T follicular helper cell (primary cell): Measurements from ENCODE around the gene RBM26.

Source experiments
- DNase-seq: peaks from one replicate; pipeline ENCODE4 v3.0.0-alpha.2; 2020; ENCODE audit warnings: low read depth
- total RNA-seq, 2 experiments: gene quantifications; one replicate each; lab custom pipeline; 2026; lab: John Stamatoyannopoulos, UW

The RBM26 gene, protein sequence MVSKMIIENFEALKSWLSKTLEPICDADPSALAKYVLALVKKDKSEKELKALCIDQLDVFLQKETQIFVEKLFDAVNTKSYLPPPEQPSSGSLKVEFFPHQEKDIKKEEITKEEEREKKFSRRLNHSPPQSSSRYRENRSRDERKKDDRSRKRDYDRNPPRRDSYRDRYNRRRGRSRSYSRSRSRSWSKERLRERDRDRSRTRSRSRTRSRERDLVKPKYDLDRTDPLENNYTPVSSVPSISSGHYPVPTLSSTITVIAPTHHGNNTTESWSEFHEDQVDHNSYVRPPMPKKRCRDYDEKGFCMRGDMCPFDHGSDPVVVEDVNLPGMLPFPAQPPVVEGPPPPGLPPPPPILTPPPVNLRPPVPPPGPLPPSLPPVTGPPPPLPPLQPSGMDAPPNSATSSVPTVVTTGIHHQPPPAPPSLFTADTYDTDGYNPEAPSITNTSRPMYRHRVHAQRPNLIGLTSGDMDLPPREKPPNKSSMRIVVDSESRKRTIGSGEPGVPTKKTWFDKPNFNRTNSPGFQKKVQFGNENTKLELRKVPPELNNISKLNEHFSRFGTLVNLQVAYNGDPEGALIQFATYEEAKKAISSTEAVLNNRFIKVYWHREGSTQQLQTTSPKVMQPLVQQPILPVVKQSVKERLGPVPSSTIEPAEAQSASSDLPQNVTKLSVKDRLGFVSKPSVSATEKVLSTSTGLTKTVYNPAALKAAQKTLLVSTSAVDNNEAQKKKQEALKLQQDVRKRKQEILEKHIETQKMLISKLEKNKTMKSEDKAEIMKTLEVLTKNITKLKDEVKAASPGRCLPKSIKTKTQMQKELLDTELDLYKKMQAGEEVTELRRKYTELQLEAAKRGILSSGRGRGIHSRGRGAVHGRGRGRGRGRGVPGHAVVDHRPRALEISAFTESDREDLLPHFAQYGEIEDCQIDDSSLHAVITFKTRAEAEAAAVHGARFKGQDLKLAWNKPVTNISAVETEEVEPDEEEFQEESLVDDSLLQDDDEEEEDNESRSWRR
- total RNA-seq: 135 to 149 reads per million in 2 experiments

- peak; percentile 93 for DNase-seq
These were observed at the start of gene RBM26 for GRCh38 chr13:79405831-79406596. RBM26 (minus strand) TSS chr13:79406255; CDS start chr13:79405774, 481 bp downstream.

DNA sequence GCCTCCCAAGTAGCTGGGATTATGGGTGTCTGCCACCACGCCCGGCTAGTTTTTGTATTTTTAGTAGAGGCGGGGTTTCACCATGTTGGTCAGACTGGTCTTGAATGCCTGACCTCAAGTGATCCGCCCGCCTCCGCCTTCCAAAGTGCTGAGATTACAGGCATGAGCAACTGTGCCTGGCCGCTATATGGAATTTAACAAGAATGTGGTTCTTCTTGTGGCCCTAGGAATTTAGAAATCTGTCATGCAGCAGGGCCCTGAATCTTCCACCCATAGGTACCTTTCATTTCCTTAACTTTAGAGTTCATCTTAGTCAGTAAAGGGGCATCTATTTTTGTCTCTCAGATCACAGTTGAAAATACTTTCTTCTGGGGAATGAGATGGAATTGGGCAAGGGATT, 49.3 kb upstream of the RBM26 start:
- no peak for DNase-seq

DNA sequence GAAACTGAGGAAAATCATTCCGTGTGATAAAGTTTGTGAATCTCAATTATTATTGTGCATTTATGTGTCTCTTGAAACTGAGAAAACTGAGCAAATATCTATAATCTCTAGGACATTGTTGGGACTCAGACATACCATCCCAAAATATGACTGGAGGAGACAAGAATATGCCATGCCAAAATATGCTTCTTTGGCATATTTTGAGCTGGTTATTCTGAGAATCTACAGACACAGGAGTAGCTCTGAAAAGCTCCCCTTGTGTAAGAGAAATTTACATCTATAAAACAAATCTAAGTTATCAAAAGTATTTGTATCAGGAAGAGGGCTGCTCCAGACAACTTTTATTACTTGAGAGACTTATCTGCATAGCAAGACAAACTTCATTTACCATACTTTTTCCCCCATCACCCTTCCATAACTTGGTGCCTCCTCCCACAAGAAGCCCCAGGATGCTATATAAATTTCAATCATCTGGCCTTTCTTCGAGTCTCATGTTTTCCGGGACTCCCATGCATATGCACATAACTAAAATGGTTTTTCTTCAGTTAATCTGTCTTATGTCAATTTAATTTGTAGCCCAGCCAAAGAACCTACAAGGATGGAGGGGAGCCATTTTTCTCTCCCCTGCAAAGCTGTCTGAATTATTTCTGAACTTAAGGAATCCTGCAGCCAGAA, 46.3 kb upstream of the RBM26 start:
- DNase-seq: no peak

DNA sequence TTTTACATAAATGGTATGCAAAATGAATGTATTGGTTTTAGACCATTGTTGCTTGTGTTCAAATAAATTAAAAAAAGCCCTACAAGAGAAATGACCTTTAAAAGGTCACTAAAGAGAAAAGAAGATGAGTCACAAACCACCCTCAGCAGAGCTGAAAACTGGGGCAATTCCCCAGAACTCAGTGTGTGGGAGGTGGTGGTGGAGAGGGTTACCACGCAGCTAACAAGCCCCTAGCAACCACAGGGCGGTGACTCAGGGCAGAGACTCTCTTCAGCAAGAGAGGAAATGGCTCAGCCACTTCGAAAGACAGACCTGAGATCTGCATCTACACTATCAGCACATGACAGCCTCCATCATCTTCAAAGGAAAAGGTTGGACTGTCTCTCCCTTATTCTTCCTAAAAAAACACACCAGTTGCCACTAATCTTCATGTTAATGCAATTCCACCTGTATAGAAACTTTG, 45.5 kb upstream of the RBM26 start:
- peak; percentile 60 for DNase-seq

DNA sequence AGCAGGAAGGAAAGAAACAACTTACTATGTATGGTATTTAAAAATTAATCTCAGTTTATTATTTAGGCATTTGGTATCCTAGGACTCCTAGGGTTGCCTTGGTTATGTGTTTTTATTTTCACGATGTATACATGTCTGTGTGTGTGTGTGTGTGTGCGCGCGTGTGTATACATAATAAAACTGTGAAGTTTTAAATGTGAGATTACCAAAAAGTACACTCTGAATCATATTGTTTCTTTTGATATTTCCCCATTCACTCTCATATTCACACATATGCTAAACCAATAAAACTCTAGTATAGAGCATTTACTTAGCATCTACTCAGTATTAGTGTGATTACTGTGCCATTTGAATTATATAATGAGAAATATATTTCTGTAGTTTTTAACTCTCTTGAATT, 44.1 kb upstream of the RBM26 start:
- no peak for DNase-seq

GRCh38 chr13:79448413-79448812, 42.4 kb upstream of the RBM26 start:
- no peak for DNase-seq

GRCh38 chr13:79447741-79448140, 41.7 kb upstream of the RBM26 start:
- no peak for DNase-seq

DNA sequence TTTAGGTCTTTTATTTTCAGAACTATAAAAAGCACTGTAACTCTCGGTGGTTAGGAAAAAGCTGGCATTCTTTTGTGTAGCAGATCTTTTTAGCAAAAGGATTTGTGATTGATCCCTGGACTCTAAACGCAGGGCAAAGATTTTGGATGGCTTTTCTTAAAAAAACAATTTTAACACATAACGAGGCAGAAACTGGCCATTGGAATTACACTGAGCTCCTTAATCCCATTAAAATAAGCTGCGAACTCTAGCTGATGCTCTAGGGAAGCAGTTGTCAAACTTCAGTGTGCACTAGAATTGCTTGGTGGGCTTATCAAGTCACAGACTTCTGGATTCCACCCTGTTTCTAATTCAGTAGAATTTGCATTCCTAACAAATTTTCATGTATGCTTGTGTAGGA, 41.1 kb upstream of the RBM26 start:
- no peak for DNase-seq

DNA sequence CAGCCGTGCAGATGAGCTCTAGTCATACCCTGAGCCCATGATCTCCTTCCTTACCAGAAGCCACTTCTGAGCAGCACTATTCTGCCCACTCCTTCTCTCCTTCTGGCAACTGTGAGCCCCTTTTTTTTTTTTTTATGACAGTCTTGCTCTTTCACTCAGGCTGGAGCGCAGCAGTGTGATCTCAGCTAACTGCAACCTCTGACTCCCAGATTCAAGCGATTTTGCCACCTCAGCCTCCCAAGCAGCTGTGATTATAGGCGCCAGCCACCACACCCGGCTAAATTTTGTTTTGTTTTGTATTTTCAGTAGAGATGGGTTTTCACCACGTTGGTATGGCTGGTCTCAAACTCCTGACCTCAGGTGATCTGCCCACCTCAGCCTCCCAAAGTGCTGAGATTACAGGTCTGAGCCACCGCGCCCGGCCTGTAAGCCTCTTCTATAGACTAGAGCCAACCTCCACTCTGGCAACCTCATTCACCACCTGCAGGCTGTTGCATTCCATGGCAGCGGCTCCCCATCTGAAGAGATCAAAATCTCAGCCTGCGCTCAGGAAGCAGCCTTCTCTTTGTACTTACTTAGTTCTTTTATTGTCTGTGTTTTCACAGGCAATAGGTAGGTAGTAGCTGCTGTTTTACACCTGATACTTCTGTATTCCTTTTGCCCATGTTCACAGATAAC, 40.1 kb upstream of the RBM26 start:
- DNase-seq: no peak

DNA sequence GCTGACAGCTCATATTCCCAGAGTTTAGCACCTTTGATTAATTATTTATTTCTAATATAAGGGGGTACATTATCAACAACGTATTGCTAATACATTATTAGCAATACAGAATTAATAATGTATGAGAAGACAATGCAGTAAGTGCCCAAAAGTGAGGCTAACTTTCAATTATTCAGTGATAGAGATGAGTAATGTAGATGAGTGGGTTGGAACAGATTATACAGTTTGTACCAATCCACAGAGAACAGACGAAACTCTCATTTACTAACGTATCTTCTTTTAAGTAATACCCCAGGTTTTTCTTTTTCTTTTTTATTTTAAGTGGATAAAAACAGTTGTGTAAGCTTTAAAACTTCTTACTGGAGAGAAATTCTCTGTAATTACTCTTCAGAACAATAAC, 36.7 kb upstream of the RBM26 start:
- DNase-seq: no peak

- no peak for DNase-seq
These were observed 36.2 kb upstream of the RBM26 start for GRCh38 chr13:79442221-79442620.

DNA sequence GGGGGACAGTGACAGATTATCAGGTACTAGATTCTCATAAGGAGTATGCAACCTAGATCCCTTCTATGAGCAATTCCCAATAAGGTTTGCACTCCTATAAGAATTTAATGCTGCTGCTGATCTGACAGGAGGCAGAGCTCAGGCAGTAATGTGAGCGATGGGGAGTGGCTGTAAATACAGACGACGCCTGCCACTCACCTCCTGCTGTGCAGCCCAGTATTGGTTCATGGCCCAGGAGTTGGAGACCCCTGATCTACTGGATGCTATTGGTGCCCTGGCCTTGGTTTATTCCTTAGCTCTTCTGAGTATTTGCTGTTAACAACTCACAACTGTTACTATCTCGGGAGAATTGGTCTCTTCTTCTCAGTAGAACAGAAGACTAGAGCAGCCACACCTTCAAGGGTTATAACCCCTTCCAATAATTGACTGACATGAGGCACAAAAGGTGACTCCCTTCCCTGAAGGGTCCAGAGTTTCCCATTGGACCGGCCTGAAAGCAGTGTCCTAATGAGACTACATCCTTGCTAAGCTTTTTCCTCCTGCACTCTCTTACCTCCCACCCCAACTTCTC, 35.0 kb upstream of the RBM26 start:
- no peak for DNase-seq

DNA sequence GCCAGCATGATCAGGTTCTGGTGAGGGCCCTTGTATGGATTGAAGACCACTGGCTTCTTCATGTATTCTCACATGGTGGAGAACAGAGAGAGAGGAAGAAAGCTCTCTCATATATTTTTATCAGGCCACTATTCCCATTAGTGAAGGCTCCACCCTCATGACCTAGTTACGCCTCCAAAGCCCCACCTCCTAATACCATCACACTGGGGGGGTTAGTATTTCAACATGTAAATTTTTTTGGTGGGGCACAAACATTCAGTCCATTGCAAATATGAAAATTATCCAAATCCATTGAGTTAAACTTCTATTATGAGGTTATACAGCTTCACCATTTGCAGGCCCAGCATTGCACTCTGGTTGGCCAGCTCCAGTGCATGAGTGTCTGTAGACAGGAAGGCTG, 33.2 kb upstream of the RBM26 start:
- DNase-seq: no peak

DNA sequence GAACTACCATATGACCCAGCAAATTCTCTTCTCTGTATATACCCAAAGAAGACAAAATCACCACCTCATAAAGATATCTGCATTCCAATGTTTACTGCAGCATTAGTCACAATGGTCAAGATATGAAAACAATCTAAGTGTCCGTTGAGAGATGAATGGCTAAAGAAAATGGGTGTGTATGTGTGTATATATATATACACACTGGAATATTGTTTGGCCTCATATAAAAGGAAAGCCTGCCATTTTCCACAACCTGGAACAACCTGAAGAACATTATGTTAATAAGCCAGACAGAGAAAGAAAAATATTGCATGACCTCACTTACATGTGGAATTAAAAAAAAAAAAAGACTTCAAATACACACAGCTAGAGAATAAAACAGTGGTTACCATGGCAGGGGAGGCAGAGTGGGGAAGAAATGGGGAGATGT, 29.5 kb upstream of the RBM26 start:
- no peak for DNase-seq

DNA sequence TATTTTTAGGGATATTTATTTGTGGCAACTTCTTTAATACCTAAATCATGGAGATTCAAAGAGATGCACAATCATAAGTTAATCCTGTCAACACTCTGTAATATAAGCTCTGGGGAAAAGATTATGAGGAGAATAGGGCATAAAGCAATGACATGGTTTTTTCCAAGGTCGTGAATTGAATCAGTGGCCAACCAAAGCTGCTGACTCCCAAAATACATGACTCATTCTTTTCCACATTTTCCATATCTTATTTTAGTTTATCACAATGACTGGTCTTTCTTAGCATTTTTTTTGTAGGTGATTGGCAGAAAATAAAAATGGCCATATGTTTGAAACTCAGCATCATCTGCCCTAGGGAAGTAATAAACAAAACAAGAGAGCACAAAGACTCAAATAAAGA, 28.5 kb upstream of the RBM26 start:
- no peak for DNase-seq

GRCh38 chr13:79432992-79433391, 26.9 kb upstream of the RBM26 start:
- DNase-seq: no peak

- DNase-seq: no peak
These were observed 26.0 kb upstream of the RBM26 start for GRCh38 chr13:79432086-79432485.

DNA sequence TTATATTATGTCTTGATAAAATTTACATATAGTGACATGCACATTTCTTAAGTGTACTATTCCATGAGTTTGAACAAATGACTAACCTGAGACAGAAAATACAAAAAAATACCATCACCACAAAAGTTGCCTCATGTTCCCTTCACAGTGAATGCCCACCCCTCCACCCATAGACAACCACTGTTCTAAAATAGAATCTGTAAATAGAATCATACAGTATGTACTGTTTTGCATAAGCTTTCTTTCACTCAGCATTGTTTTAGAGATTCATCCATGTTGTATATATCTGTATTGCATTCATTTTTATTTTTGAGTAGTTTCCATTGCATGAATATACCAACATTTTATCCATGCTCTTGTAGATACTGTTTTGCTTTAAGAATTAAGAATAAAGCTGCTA, 23.3 kb upstream of the RBM26 start:
- DNase-seq: no peak

GRCh38 chr13:79427883-79428282, 21.8 kb upstream of the RBM26 start:
- no peak for DNase-seq

DNA sequence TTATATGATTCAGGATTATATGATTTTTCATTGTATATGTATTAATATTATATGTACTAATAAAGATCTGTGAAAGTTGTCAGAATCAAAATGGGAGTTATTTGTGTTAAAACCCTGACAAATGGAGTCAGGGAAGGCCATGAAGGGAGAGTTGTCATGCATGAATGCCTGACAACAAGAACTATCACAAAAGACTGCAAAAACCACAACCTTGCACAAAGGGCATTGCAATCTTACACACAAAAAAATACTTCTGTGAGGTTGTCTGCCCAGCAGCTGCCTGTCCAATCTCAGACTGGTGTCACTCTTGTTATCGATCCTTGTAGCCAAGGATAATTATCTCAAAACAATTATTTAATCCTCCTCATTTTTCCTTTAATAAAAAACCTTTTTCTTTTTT, 21.2 kb upstream of the RBM26 start:
- DNase-seq: no peak
